K562 (cell line): ENCODE data around the gene WNT3. TPM values are rescaled to one million over a fixed set of nuclear protein-coding genes. Genes with fewer than 3 reads are reported as not detected.

Source experiments
- ASH1L ChIP-seq: fragments of 450-650 bp; IDR thresholded peaks from 2 replicates; pipeline ENCODE4 v1.6.1; 2018; ENCODE audit warnings: borderline replicate concordance, mild to moderate bottlenecking, low read depth; ENCODE audit not compliant: partially characterized antibody
- ATF7 ChIP-seq: fragments of 450-650 bp; IDR thresholded peaks from 2 replicates; pipeline ENCODE4 v1.7.1; 2014; ENCODE audit warnings: mild to moderate bottlenecking, moderate library complexity
- CTBP1 ChIP-seq: fragments of 450-650 bp; IDR thresholded peaks from 2 replicates; pipeline ENCODE4 v1.6.1; 2016; ENCODE audit warnings: borderline replicate concordance
- ETV1 ChIP-seq: fragments of 450-650 bp; conservative IDR thresholded peaks from 2 replicates; pipeline ENCODE4 v1.6.1; 2016; ENCODE audit warnings: missing genetic modification characterization, control low read depth, low read depth, missing compliant biosample characterization
- GABPB1 ChIP-seq: sonication (generic); formaldehyde crosslinking; IDR thresholded peaks from 2 replicates; pipeline ENCODE4 v1.8.0; 2022; ENCODE audit warnings: mild to moderate bottlenecking, missing genetic modification reagents
- JUND ChIP-seq, 2 experiments: IDR thresholded peaks; 2 replicates in 1 of 2; 3 replicates in 1 of 2; pipeline ENCODE4 v1.6.1; 2011; ENCODE audit warnings: borderline replicate concordance in 2 of 2, low read depth in 2 of 2, low read length in 2 of 2, improper control_type of control experiment in 1 of 2, missing biosample characterization in 1 of 2, missing genetic modification characterization in 1 of 2, missing genetic modification reagents in 1 of 2
- MYNN ChIP-seq, 2 experiments: sonication (generic); formaldehyde crosslinking in 1 of 2; IDR thresholded peaks; 2 replicates each; pipeline versions ENCODE4 v1.5.0 to v1.6.1; 2016 to 2020; ENCODE audit warnings: antibody characterized with exemption in 1 of 2, missing genetic modification reagents in 1 of 2
- NFE2 ChIP-seq: IDR thresholded peaks from 2 replicates; pipeline ENCODE4 v1.6.1; 2014; ENCODE audit warnings: antibody characterized with exemption, low read depth
- NKRF ChIP-seq: fragments of 450-650 bp; IDR thresholded peaks from 2 replicates; pipeline ENCODE4 v1.6.1; 2016; ENCODE audit warnings: borderline replicate concordance
- SMAD4 ChIP-seq: fragments of 250-450 bp; sonication (Bioruptor Pico); conservative IDR thresholded peaks from 2 replicates; pipeline ENCODE4 v1.8.0; 2021; ENCODE audit warnings: inconsistent platforms, mild to moderate bottlenecking, moderate library complexity
- SOX6 ChIP-seq: fragments of 450-650 bp; IDR thresholded peaks from 2 replicates; pipeline ENCODE4 v1.6.1; 2014; ENCODE audit warnings: mild to moderate bottlenecking
- STAT5A ChIP-seq: IDR thresholded peaks from 2 replicates; pipeline ENCODE4 v1.6.1; 2012; ENCODE audit warnings: low read length, inconsistent platforms, borderline replicate concordance
- TCF3 ChIP-seq: sonication (generic); formaldehyde crosslinking; IDR thresholded peaks from 2 replicates; pipeline ENCODE4 v1.4.0; 2020; ENCODE audit warnings: mild to moderate bottlenecking, missing genetic modification reagents
- ZBTB1 ChIP-seq: sonication (generic); formaldehyde crosslinking; IDR thresholded peaks from 2 replicates; pipeline ENCODE4 v1.8.1; 2023; ENCODE audit warnings: missing genetic modification reagents, low read depth, mild to moderate bottlenecking, borderline replicate concordance
- polyA plus RNA-seq, 8 experiments: library from polyadenylated mRNA; depleted of rRNA in 4 of 8; stranded (reverse) in 5 of 8; unstranded in 3 of 8; fragments of >200 nt; fragmentation: Nextera tagmentation in 2 of 8; fragmentation: Illumina TruSeq in 1 of 8; extraction: Ambion mirVana in 2 of 8; extraction: Trizol in 1 of 8; gene quantifications; 2 replicates each; pipeline versions ENCODE4 v1.2.1 to v1.2.3, GENCODE V29; 2011 to 2014; ENCODE audit warnings: inconsistent platforms in 1 of 8, missing spikeins in 1 of 8
- total RNA-seq, 7 experiments: library from RNA; depleted of rRNA in 6 of 7; stranded (reverse); fragments of >200 nt in 6 of 7; fragmentation: Illumina TruSeq in 2 of 7; extraction: Trizol in 2 of 7; gene quantifications; 2 replicates each; pipeline versions ENCODE4 v1.2.1 to v1.2.3, GENCODE V29; 2011 to 2021; ENCODE audit warnings: low replicate concordance in 1 of 7
- TF ChIP-seq, protein P1 (sequence below), 2 experiments: fragments of 450-650 bp; formaldehyde crosslinking in 1 of 2; IDR thresholded peaks; 2 replicates each; pipeline versions ENCODE4 v1.4.0 to v1.6.1; 2014 to 2020; ENCODE audit warnings: mild to moderate bottlenecking in 2 of 2, borderline replicate concordance in 1 of 2, low read depth in 1 of 2
- TF ChIP-seq, protein P2 (sequence below): sonication (generic); formaldehyde crosslinking; IDR thresholded peaks from 2 replicates; pipeline ENCODE4 v1.8.1; 2023; ENCODE audit warnings: mild to moderate bottlenecking, missing genetic modification reagents

The WNT3 gene
- total and polyA plus RNA-seq, 9 of the 15 experiments (the other 6 are each of a cell fraction or from before 2014, with no cell fraction given), result 1.5 to 6.1 (median 3.3) TPM

GRCh38 chr17:46795379-46795952, 23.0 kb downstream of the WNT3 start (continued):
- TF ChIP-seq, protein P1, sequence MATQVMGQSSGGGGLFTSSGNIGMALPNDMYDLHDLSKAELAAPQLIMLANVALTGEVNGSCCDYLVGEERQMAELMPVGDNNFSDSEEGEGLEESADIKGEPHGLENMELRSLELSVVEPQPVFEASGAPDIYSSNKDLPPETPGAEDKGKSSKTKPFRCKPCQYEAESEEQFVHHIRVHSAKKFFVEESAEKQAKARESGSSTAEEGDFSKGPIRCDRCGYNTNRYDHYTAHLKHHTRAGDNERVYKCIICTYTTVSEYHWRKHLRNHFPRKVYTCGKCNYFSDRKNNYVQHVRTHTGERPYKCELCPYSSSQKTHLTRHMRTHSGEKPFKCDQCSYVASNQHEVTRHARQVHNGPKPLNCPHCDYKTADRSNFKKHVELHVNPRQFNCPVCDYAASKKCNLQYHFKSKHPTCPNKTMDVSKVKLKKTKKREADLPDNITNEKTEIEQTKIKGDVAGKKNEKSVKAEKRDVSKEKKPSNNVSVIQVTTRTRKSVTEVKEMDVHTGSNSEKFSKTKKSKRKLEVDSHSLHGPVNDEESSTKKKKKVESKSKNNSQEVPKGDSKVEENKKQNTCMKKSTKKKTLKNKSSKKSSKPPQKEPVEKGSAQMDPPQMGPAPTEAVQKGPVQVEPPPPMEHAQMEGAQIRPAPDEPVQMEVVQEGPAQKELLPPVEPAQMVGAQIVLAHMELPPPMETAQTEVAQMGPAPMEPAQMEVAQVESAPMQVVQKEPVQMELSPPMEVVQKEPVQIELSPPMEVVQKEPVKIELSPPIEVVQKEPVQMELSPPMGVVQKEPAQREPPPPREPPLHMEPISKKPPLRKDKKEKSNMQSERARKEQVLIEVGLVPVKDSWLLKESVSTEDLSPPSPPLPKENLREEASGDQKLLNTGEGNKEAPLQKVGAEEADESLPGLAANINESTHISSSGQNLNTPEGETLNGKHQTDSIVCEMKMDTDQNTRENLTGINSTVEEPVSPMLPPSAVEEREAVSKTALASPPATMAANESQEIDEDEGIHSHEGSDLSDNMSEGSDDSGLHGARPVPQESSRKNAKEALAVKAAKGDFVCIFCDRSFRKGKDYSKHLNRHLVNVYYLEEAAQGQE (IDR thresholded peaks at IDR 0.05; ENCODE audit: borderline replicate concordance), result peak; percentile 21; the same call in 1 of the 2 replicates
- TF ChIP-seq, protein P1 (CRISPR knock-in tag; IDR thresholded peaks at IDR 0.05; ENCODE audit: low read depth), result no peak
- TF ChIP-seq GABPB1 (CRISPR knock-in tag), result 0 out of 2 replicates have a peak, but pooled peaks have one; percentile 31
- TF ChIP-seq ETV1 (tag), result peak; percentile 96
- TF ChIP-seq SMAD4 (CRISPR knock-in tag), result peak; percentile 69
- peak; percentile 95 for TF ChIP-seq JUND (IDR thresholded peaks at IDR 0.05; ENCODE audit: borderline replicate concordance, low read depth, low read length)
- peak; percentile 93; the same call in 2 of the 3 replicates for TF ChIP-seq JUND (tag; IDR thresholded peaks at IDR 0.05; ENCODE audit: borderline replicate concordance, low read depth, low read length)
- TF ChIP-seq SOX6, result peak; percentile 57; the same call in 1 of the 2 replicates
- peak; percentile 93 for TF ChIP-seq NFE2
- TF ChIP-seq CTBP1, result peak; percentile 60
- peak; percentile 87 for TF ChIP-seq MYNN (IDR thresholded peaks at IDR 0.05)
- TF ChIP-seq MYNN (CRISPR knock-in tag; IDR thresholded peaks at IDR 0.05), result no peak
- TF ChIP-seq ASH1L, result peak; percentile 17
- TF ChIP-seq NKRF, result peak; percentile 38; the same call in 1 of the 2 replicates
- peak; percentile 43; the same call in 1 of the 2 replicates for TF ChIP-seq TCF3 (CRISPR knock-in tag)
- peak; percentile 93 for TF ChIP-seq ATF7
- no peak for TF ChIP-seq STAT5A
- TF ChIP-seq, protein P2, sequence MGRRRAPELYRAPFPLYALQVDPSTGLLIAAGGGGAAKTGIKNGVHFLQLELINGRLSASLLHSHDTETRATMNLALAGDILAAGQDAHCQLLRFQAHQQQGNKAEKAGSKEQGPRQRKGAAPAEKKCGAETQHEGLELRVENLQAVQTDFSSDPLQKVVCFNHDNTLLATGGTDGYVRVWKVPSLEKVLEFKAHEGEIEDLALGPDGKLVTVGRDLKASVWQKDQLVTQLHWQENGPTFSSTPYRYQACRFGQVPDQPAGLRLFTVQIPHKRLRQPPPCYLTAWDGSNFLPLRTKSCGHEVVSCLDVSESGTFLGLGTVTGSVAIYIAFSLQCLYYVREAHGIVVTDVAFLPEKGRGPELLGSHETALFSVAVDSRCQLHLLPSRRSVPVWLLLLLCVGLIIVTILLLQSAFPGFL (CRISPR knock-in tag), result no peak
- TF ChIP-seq ZBTB1 (CRISPR knock-in tag), result no peak; the same call in 1 of the 2 replicates
